Hepatocyte (in vitro differentiated cells): ENCODE results near the gene LYSMD2. TPM values are rescaled to one million over a fixed set of nuclear protein-coding genes. Genes with fewer than 3 reads are reported as not detected.
A peak's percentile ranks its signal among the peaks of the same experiment; 100 is the strongest.

Experiments used
- DNase-seq: peaks from one replicate; pipeline ENCODE4 v3.0.0-alpha.2; 2016; ENCODE audit warnings: low spot score
- H2AFZ ChIP-seq: fragments of 200-600 bp; sonication (generic); 2 replicates; pipeline ENCODE4 v1.6.0; 2016; ENCODE audit warnings: antibody characterized with exemption, mild to moderate bottlenecking
- H3K27ac ChIP-seq: fragments of 200-600 bp; sonication (generic); 2 replicates; pipeline ENCODE4 v1.5.1; 2016; ENCODE audit warnings: mild to moderate bottlenecking
- H3K27me3 ChIP-seq: fragments of 200-600 bp; sonication (generic); 2 replicates; pipeline ENCODE4 v1.6.1; 2016
- H3K36me3 ChIP-seq: fragments of 200-600 bp; sonication (generic); replicated peaks from 2 replicates; pipeline ENCODE4 v1.5.1; 2016; ENCODE audit warnings: low read depth; ENCODE audit not compliant: insufficient read depth
- H3K4me1 ChIP-seq: fragments of 200-600 bp; sonication (generic); 2 replicates; pipeline ENCODE4 v1.5.1; 2016; ENCODE audit warnings: mild to moderate bottlenecking, moderate library complexity; ENCODE audit not compliant: insufficient read depth
- H3K4me2 ChIP-seq: fragments of 200-600 bp; sonication (generic); 2 replicates; pipeline ENCODE4 v1.6.0; 2016
- H3K4me3 ChIP-seq: fragments of 200-600 bp; sonication (generic); 2 replicates; pipeline ENCODE4 v1.5.1; 2016; ENCODE audit warnings: mild to moderate bottlenecking
- H3K79me2 ChIP-seq: fragments of 200-600 bp; sonication (generic); 2 replicates; pipeline ENCODE4 v1.6.0; 2017; ENCODE audit warnings: mild to moderate bottlenecking
- H3K9me2 ChIP-seq: fragments of 200-600 bp; sonication (generic); replicated peaks from 2 replicates; pipeline ENCODE4 v1.6.0; 2017; ENCODE audit warnings: mild to moderate bottlenecking; ENCODE audit not compliant: insufficient read depth
- H3K9me3 ChIP-seq: fragments of 200-600 bp; sonication (generic); 2 replicates; pipeline ENCODE4 v1.5.1; 2016; ENCODE audit warnings: low read depth, mild to moderate bottlenecking
- H4K20me1 ChIP-seq: fragments of 200-600 bp; sonication (generic); 2 replicates; pipeline ENCODE4 v1.6.0; 2016; ENCODE audit warnings: mild to moderate bottlenecking; ENCODE audit not compliant: insufficient read depth, poor library complexity, severe bottlenecking
- EZH2 ChIP-seq: fragments of 200-600 bp; sonication (generic); IDR thresholded peaks from 2 replicates; pipeline ENCODE4 v1.6.1; 2016; ENCODE audit warnings: antibody characterized with exemption, mild to moderate bottlenecking, borderline replicate concordance
- EZH2phosphoT487 ChIP-seq: fragments of 200-600 bp; sonication (generic); IDR thresholded peaks from one replicate; pipeline ENCODE4 v1.6.1; 2018; ENCODE audit warnings: antibody characterized with exemption, mild to moderate bottlenecking, low read depth, moderate library complexity; ENCODE audit not compliant: unreplicated experiment, severe bottlenecking
- WGBS: methylation state at CpG from one replicate; pipeline ENCODE4 v1.1.6; 2016; ENCODE audit warnings: low lambda C conversion rate; ENCODE audit errors: missing lambda C conversion rate; 5-methylcytosine and 5-hydroxymethylcytosine counted together
- polyA plus RNA-seq: library from polyadenylated mRNA; unstranded; fragments of >200 nt; fragmentation: Nextera tagmentation; extraction: Ambion mirVana; gene quantifications from 2 replicates; pipeline ENCODE4 v1.2.1, GENCODE V29; 2016
- total RNA-seq: library from RNA; depleted of rRNA; stranded (reverse); fragments of >200 nt; gene quantifications from 2 replicates; pipeline ENCODE4 v1.2.3, GENCODE V29; 2014
- TF ChIP-seq, protein P1 (sequence below): fragments of 200-600 bp; sonication (generic); IDR thresholded peaks from 2 replicates; pipeline ENCODE4 v1.5.1; 2016; ENCODE audit warnings: antibody characterized with exemption, mild to moderate bottlenecking; ENCODE audit not compliant: poor library complexity

Gene LYSMD2
- total and polyA plus RNA-seq, 2 experiments from 2014 or later = 5.1 to 7.6 TPM

DNA sequence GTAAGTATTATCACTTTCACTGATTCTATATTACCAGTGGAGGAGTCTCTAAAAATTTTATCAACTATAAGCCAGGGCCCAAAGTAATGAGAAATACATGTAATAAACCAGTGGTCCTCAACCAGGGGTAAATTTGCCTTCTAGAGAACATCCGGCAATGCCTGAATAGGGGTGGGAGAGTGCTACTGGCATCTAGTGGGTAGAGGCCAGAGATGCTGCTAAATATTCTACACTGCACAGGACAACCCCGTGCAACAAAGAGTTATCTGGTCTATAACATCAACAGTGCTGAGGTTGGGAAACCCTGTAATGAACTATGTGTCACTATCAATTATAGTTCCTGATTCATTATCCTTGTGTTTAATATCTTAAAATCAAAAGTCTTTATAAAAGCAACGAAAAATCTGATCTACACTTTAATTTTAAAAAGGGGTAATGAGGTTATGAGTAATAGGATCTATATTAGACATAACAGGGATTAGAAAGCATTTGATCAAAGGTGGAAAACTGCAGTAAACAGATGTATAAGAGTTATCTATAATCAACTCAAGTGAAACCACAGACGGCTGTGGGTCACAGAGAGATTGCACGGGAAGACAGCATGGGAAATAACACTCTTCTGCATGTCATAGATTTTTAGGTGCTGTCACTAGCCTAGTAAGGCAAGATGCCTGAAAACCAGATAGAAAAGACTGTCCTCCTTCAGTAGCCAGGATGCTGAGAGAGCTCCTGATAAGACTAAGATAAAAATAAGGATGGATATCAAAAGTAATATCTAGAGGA, 2.0 kb downstream of the LYSMD2 start:
- Histone ChIP-seq H2AFZ (no peak overlapping the region), H3K79me2 (peaks cover 3% of the 10 kb centered on the region), H3K36me3 (no peaks in the 10 kb centered on the region), H3K9me2 (no peaks in the 10 kb centered on the region), H3K4me3 (no peak overlapping the region), H4K20me1 (no peaks in the 10 kb centered on the region), H3K27me3 (peaks cover 19% of the 10 kb centered on the region), H3K4me2 (no peak overlapping the region), H3K9me3 (no peaks in the 10 kb centered on the region), H3K4me1 (peaks cover 6% of the 10 kb centered on the region), H3K27ac (no peak overlapping the region)
- DNase-seq = no peak
- no peak for TF ChIP-seq EZH2
- no peak for TF ChIP-seq EZH2phosphoT487
- 70% methylated on average over 5 of the region's 5 CpGs for WGBS

- Histone ChIP-seq H3K27me3 (peaks cover 13% of the 10 kb centered on the region), H3K4me2 (no peak overlapping the region), H3K4me1 (peaks cover 6% of the 10 kb centered on the region), H4K20me1 (no peaks in the 10 kb centered on the region), H2AFZ (no peak overlapping the region), H3K4me3 (no peak overlapping the region), H3K79me2 (peaks cover 3% of the 10 kb centered on the region), H3K27ac (no peak overlapping the region), H3K9me3 (no peaks in the 10 kb centered on the region), H3K36me3 (no peaks in the 10 kb centered on the region), H3K9me2 (no peaks in the 10 kb centered on the region)
- 89% methylated on average over 2 of the region's 2 CpGs for WGBS
- no peak for DNase-seq
- TF ChIP-seq EZH2phosphoT487 (no peak), EZH2 (no peak)
- TF ChIP-seq, protein P1, sequence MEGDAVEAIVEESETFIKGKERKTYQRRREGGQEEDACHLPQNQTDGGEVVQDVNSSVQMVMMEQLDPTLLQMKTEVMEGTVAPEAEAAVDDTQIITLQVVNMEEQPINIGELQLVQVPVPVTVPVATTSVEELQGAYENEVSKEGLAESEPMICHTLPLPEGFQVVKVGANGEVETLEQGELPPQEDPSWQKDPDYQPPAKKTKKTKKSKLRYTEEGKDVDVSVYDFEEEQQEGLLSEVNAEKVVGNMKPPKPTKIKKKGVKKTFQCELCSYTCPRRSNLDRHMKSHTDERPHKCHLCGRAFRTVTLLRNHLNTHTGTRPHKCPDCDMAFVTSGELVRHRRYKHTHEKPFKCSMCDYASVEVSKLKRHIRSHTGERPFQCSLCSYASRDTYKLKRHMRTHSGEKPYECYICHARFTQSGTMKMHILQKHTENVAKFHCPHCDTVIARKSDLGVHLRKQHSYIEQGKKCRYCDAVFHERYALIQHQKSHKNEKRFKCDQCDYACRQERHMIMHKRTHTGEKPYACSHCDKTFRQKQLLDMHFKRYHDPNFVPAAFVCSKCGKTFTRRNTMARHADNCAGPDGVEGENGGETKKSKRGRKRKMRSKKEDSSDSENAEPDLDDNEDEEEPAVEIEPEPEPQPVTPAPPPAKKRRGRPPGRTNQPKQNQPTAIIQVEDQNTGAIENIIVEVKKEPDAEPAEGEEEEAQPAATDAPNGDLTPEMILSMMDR = no peak
Observed at GRCh38 chr15:51732646-51733045, 4.8 kb downstream of the LYSMD2 start.

GRCh38 chr15:51731549-51732267, 5.7 kb downstream of the LYSMD2 start:
- H3K27ac ChIP-seq = peak overlapping the region; percentile 22
- H3K4me3 ChIP-seq = no peak overlapping the region
- H3K9me2 ChIP-seq = no peaks in the 10 kb centered on the region
- peak overlapping the region; percentile 66 for H3K4me2 ChIP-seq
- 66% methylated on average over 5 of the region's 5 CpGs for WGBS
- TF ChIP-seq, protein P1 = no peak
- TF ChIP-seq EZH2 (no peak), EZH2phosphoT487 (no peak)
- peaks cover 3% of the 10 kb centered on the region for H3K4me1 ChIP-seq
- DNase-seq = no peak
- H3K27me3 ChIP-seq = peaks cover 13% of the 10 kb centered on the region
- no peaks in the 10 kb centered on the region for H3K9me3 ChIP-seq
- H4K20me1 ChIP-seq = no peaks in the 10 kb centered on the region
- peak overlapping the region; percentile 5 for H2AFZ ChIP-seq
- no peaks in the 10 kb centered on the region for H3K36me3 ChIP-seq
- peaks cover 3% of the 10 kb centered on the region for H3K79me2 ChIP-seq
